Measurements from ENCODE around the gene SMPDL3A. TPM values are rescaled to one million over a fixed set of nuclear protein-coding genes. Genes with fewer than 3 reads are reported as not detected.

The SMPDL3A gene
- total and polyA plus RNA-seq, 9 of the 15 experiments (the other 6 are each of a cell fraction or from before 2014, with no cell fraction given), result 0.14 to 0.91 (median 0.54) TPM

DNA sequence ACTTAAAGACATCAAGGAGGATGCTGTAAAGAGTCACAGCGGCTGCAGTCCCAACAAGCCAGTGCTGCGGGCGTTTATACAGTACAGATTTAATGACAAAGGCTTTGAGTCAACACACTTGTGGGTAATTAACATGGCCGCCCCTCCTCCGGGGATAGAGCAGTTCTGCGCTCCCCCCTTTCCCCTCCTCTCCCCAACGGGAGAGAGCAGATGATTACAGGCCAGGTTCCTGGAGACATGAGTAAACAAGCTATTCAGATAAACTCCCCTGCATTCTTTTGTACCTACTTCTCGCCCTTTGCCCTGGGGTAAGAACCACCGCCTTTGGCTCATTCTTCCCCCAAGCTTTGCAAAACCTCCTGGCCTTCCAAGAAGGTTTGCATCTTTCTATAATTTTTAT is 33.2 kb upstream of the SMPDL3A start:
- H3K36me3 ChIP-seq (ENCODE audit: control insufficient read depth, insufficient read depth, low read length), result no peaks in the 10 kb centered on the region
- 10% methylated on average over 7 of the region's 9 CpGs for WGBS (ENCODE audit: insufficient coverage, low coverage, missing lambda C conversion rate)
- H3K4me3 ChIP-seq, result no peak overlapping the region
- FAIRE-seq, result no peak
- BruUV-seq (replicated peaks), result no TSS peak
- no peaks in the 10 kb centered on the region for H3K27me3 ChIP-seq (ENCODE audit: control insufficient read depth in 2 of 2, insufficient read depth in 2 of 2, low read length in 2 of 2)
- H3K9ac ChIP-seq (ENCODE audit: insufficient read depth in 1 of 2, low read depth in 2 of 2, low read length in 2 of 2), result no peak overlapping the region
- no peak overlapping the region for H2AFZ ChIP-seq (ENCODE audit: low read depth, low read length)
- no peaks in the 10 kb centered on the region for H3K79me2 ChIP-seq (ENCODE audit: control insufficient read depth, insufficient read depth, low read length)
- POLR2A ChIA-PET, result no interaction called here
- no peaks in the 10 kb centered on the region for H4K20me1 ChIP-seq (replicated peaks; ENCODE audit: control insufficient read depth, insufficient read depth, low read length)
- no peak for DNase-seq (ENCODE audit: extremely low read depth in 1 of 4, low spot score in 3 of 4)
- H3K4me2 ChIP-seq (ENCODE audit: insufficient read depth, low read length), result no peak overlapping the region
- no peaks in the 10 kb centered on the region for H3K9me1 ChIP-seq (ENCODE audit: control insufficient read depth, insufficient read depth, low read length)
- in situ Hi-C loops (cut with MboI) (no loop called here), intact Hi-C loops (cut with micrococcal nuclease) (no loop called here)
- H3K27ac ChIP-seq (ENCODE audit: extremely low read depth, low read depth, low read length), result no peak overlapping the region
- CTCF ChIA-PET (ENCODE audit: low intra/inter-chr PET ratio), result no interaction called here
- ATAC-seq, result no peak
- no peaks in the 10 kb centered on the region for H3K4me1 ChIP-seq (replicated peaks in 1 of 2; ENCODE audit: control insufficient read depth in 2 of 2, insufficient read depth in 2 of 2, low read length in 2 of 2)
- H3K9me3 ChIP-seq (replicated peaks; ENCODE audit: control insufficient read depth, insufficient read depth, low read depth, low read length), result no peaks in the 10 kb centered on the region
- TF ChIP-seq TCF7 (IDR thresholded peaks at IDR 0.05; ENCODE audit: borderline replicate concordance) (no peak), MTA1 (IDR thresholded peaks at IDR 0.05; ENCODE audit: borderline replicate concordance) (no peak), GATA2 (CRISPR knock-in tag; IDR thresholded peaks at IDR 0.05) (no peak), ZNF766 (CRISPR knock-in tag; conservative IDR thresholded peaks at IDR 0.05) (no peak), KHSRP (IDR thresholded peaks at IDR 0.05) (no peak), ZNF717 (CRISPR knock-in tag; IDR thresholded peaks at IDR 0.05) (no peak)
- TF ChIP-seq, protein P1, sequence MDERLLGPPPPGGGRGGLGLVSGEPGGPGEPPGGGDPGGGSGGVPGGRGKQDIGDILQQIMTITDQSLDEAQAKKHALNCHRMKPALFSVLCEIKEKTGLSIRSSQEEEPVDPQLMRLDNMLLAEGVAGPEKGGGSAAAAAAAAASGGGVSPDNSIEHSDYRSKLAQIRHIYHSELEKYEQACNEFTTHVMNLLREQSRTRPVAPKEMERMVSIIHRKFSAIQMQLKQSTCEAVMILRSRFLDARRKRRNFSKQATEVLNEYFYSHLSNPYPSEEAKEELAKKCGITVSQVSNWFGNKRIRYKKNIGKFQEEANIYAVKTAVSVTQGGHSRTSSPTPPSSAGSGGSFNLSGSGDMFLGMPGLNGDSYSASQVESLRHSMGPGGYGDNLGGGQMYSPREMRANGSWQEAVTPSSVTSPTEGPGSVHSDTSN (CRISPR knock-in tag; IDR thresholded peaks at IDR 0.05; ENCODE audit: low read depth), result no peak
- TF ChIP-seq, protein P1 (tag; conservative IDR thresholded peaks at IDR 0.05; ENCODE audit: low read depth), result no peak
